Aorta (tissue), 5 donors: ENCODE data around the gene TSHZ2. TPM values are rescaled to one million over a fixed set of nuclear protein-coding genes. Genes with fewer than 3 reads are reported as not detected.

Source experiments
- ATAC-seq: fragments of 200-7000 bp; cut with Tn5 transposase; one replicate; pipeline ENCODE4 v1.9.1; 2022; ENCODE audit warnings: moderate library complexity; ENCODE audit not compliant: low FRiP score
- DNase-seq, 2 donors: peaks; one replicate each; pipeline ENCODE4 v3.0.0-alpha.2; 2020
- H3K27ac ChIP-seq, 2 donors: one replicate each; pipeline ENCODE4 v1.5.1; 2013; ENCODE audit warnings: low read length in 2 of 2, mild to moderate bottlenecking in 2 of 2, moderate library complexity in 2 of 2, control low read depth in 1 of 2, inconsistent platforms in 1 of 2, low read depth in 1 of 2
- H3K27me3 ChIP-seq, 2 donors: one replicate each; pipeline ENCODE4 v1.6.1; 2013; ENCODE audit warnings: control low read depth in 1 of 2, low read length in 1 of 2, mild to moderate bottlenecking in 1 of 2, moderate library complexity in 1 of 2; ENCODE audit not compliant: insufficient read depth in 2 of 2, control insufficient read depth in 1 of 2
- H3K36me3 ChIP-seq, 2 donors: one replicate each; pipeline ENCODE4 v1.6.1; 2013; ENCODE audit warnings: control low read depth in 1 of 2, low read length in 1 of 2, mild to moderate bottlenecking in 1 of 2; ENCODE audit not compliant: insufficient read depth in 2 of 2, control insufficient read depth in 1 of 2
- H3K4me1 ChIP-seq, 2 donors: one replicate each; pipeline ENCODE4 v1.6.1; 2013; ENCODE audit warnings: low read length in 2 of 2, control low read depth in 1 of 2, mild to moderate bottlenecking in 1 of 2, moderate library complexity in 1 of 2; ENCODE audit not compliant: insufficient read depth in 2 of 2, control insufficient read depth in 1 of 2
- H3K4me3 ChIP-seq, 2 donors: one replicate each; pipeline ENCODE4 v1.5.1; 2013; ENCODE audit warnings: low read length in 2 of 2, control low read depth in 1 of 2, mild to moderate bottlenecking in 1 of 2
- H3K9me3 ChIP-seq: one replicate; pipeline ENCODE4 v1.6.1; 2013; ENCODE audit warnings: mild to moderate bottlenecking, low read length; ENCODE audit not compliant: control insufficient read depth
- WGBS, 2 donors: extraction: QIAGEN DNeasy Blood & Tissue Kit; methylation state at CpG; one replicate each; pipeline ENCODE4 v1.1.7; 2013; 5-methylcytosine and 5-hydroxymethylcytosine counted together
- intact Hi-C, 2 donors: fragments of 100-400 bp; cut with DNase I; formaldehyde crosslinking; loops; one replicate each; pipeline versions ENCODE4 v1.14.2 to v1.15.0; 2022
- polyA plus RNA-seq, 2 donors: library from polyadenylated mRNA; stranded (reverse); fragments of 200-250 nt; gene quantifications; one replicate each; pipeline ENCODE4 v1.2.3, GENCODE V29; 2013
- total RNA-seq, 2 donors: library from RNA; stranded (reverse); fragmentation: NEBNext Ultra II Directional; extraction: Animal tissue kit (Norgen Biotek cat#: 25700); gene quantifications; one replicate each; pipeline ENCODE4 v1.2.1, GENCODE V29; 2021
- donor health status: healthy with polysubstance abuse.
- donor health status: Bipolar disorder and iron deficiency.
- donor health status: DM: no; HTN: no; CAD: no.
- donor health status: DM: no; HTN: no; CAD: no.
- donor health status: DM: yes; HTN: yes; CAD: no.

Gene TSHZ2
- total and polyA plus RNA-seq, 4 donors: 0.08 to 95.4 (median 13.3) TPM

DNA sequence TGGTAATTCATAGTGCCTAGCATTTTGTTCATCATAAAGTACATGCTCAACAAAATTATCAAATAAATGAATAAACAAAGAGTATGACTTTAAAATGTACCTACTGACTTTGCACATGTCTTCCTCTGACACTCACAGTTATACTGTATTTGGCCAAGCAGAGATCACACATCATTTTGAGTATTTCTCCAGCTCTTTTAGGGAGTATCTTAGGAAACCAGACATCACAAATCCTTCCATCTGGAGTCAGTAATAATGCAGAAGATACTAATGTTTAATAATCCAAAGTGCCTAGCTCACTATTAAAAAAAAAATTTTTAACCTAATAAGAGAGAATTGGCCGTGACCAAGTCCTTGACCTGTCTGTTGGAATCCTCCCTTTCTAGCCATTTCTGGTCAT lies 466.9 kb downstream of the TSHZ2 start:
- intact Hi-C loops: no loop called here
- 79 to 86% methylated on average over 1 of the region's 1 CpG for WGBS, 2 donors
- Histone ChIP-seq H3K27ac (no peak overlapping the region), H3K4me1 (no peaks in the 10 kb centered on the region), H3K27me3 (no peaks in the 10 kb centered on the region), H3K36me3 (no peaks in the 10 kb centered on the region), H3K9me3 (no peaks in the 10 kb centered on the region), H3K4me3 (no peak overlapping the region)
- DNase-seq (no peak), ATAC-seq (no peak)

DNA sequence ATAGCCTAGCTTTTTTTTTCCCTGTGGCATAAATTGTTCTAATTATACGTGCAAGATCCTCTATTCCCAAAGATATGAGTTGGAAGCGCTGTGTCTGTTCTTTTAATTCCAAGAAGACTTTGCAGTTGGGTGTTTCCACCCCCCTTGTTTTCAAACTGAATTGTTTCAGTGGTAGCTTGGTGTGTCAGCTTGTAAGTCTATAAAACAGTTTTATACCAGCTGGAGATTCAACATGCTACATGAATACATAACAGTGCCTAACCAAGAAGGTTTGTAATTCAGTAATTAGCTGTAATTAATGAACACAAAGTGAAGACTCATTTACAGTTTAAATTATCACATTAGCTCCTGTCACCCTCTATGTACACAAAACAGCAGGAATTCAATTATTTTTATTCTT lies 467.5 kb downstream of the TSHZ2 start:
- ATAC-seq (no peak), DNase-seq (no peak)
- no peak overlapping the region for H3K4me3 ChIP-seq
- H3K27ac ChIP-seq: no peak overlapping the region
- no peaks in the 10 kb centered on the region for H3K36me3 ChIP-seq
- WGBS, 2 donors: 61 to 75% methylated on average over 2 of the region's 2 CpGs
- intact Hi-C loops: no loop called here
- no peaks in the 10 kb centered on the region for H3K27me3 ChIP-seq
- no peaks in the 10 kb centered on the region for H3K9me3 ChIP-seq
- no peaks in the 10 kb centered on the region for H3K4me1 ChIP-seq

DNA sequence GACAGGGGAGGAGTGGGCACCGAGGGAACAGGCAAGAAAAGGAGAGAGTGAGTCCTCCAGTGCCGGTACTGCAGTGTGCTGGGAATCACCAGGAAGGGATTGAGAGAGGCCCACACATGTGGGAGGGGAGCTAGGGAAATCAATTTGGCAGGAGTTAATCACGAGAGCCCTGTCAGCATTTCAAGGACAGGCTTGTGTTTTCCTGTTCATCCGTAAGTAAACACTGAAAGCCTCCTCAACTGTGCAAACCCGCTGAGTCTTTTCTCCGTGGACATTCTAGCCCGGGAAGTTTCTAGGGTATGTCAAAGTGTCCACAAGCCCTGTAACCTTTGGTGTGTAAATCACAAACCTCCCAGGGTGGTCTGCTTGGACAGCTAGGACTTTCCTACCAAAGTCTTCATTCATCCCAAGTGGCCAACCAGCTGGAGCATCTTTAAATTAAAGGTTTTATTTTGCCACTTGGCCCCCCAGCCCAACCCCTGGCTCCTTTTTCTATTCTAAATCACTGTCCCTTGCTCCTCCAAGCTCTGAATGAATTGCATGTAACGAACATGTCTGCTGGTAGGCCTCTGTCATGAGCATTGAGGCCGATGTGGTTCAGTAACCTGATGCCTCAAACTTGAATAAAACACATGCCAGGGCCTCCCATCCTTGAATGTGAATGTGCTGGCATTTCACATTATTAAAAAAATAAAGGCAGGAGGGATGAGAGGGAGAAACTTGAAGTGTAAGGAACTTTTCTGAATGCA lies 472.4 kb downstream of the TSHZ2 start:
- Histone ChIP-seq H3K9me3 (peaks cover 4% of the 10 kb centered on the region), H3K4me1 (no peaks in the 10 kb centered on the region), H3K27me3 (peaks cover 0 to 3% of the 10 kb centered on the region in 2 donors), H3K27ac (no peak overlapping the region), H3K36me3 (no peaks in the 10 kb centered on the region), H3K4me3 (no peak overlapping the region)
- WGBS, 2 donors: 66 to 73% methylated on average over 9 of the region's 9 CpGs
- ATAC-seq: peak; percentile 44
- intact Hi-C loops: no loop called here
- no peak for DNase-seq

DNA sequence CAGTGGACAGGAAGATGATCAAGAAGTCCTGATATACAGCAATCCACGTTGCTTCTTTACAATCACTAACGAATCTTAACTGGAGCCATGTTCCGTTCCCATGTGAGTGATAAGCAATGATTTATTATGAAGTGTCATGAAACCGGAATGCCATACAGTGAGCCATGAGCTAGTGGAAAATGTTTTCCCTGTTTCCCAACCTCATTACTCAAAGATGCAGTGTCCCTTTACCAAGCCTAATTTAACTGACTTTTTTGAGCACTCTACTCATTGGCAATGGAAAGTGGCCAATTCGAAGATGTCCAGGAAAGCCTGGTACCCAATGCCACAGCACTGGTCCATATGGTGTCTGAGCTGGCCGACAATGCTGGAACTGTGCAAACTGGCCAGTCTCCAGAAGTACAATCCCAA lies 473.2 kb downstream of the TSHZ2 start:
- Histone ChIP-seq H3K4me3 (no peak overlapping the region), H3K27ac (no peak overlapping the region), H3K27me3 (peaks cover 0 to 3% of the 10 kb centered on the region in 2 donors), H3K36me3 (no peaks in the 10 kb centered on the region), H3K9me3 (peaks cover 4% of the 10 kb centered on the region), H3K4me1 (no peaks in the 10 kb centered on the region)
- intact Hi-C loops: no loop called here
- ATAC-seq: peak; percentile 73
- WGBS, 2 donors: 11 to 13% methylated on average over 6 of the region's 6 CpGs
- no peak for DNase-seq

DNA sequence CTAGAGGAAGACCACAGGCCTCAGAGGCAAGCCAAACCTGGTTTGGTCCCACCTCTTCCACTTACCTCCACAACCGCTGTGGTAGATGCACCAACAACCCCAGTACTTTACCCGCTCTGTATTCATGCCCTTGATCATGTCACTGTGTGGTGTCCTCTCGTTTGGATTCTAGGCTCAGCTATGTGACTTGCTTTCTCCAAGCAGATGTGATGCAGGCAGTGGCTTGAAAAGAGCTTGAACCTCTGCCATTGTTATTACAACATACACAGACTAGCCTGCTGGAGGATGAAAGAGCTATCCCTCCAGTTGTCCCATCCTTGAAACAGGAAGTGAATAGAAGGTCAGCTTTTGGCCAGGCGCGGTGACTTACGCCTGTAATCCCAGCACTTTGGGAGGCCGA lies 473.8 kb downstream of the TSHZ2 start:
- DNase-seq: no peak
- ATAC-seq: peak; percentile 73
- no peak overlapping the region for H3K4me3 ChIP-seq
- H3K27ac ChIP-seq: no peak overlapping the region
- WGBS, 2 donors: 90 to 91% methylated on average over 7 of the region's 7 CpGs
- peaks cover 0 to 3% of the 10 kb centered on the region in 2 donors for H3K27me3 ChIP-seq
- H3K36me3 ChIP-seq: no peaks in the 10 kb centered on the region
- H3K4me1 ChIP-seq: no peaks in the 10 kb centered on the region
- peaks cover 4% of the 10 kb centered on the region for H3K9me3 ChIP-seq
- intact Hi-C loops: no loop called here

DNA sequence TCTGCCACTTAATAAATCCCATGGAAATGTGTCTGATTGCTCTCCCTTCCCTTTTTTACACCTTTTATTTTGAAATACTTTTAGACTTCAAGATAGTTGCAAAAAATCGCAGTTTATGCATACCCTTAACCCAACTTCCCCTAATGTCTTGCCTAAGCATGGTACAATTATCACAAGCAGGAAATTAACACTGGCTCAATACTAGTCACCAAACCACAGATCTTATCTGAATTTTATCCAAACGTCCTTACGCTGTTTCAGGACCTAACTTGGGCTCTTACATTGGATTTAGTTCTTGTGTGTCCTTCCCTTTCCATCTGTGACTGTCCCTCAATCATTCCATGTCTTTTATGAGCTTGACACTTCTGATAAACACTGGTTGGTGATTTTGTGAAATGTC lies 475.2 kb downstream of the TSHZ2 start:
- peaks cover 0 to 3% of the 10 kb centered on the region in 2 donors for H3K27me3 ChIP-seq
- H3K27ac ChIP-seq: no peak overlapping the region
- H3K9me3 ChIP-seq: peaks cover 4% of the 10 kb centered on the region
- no peak overlapping the region for H3K4me3 ChIP-seq
- intact Hi-C loops: no loop called here
- no peaks in the 10 kb centered on the region for H3K36me3 ChIP-seq
- 74 to 75% methylated on average over 3 of the region's 3 CpGs for WGBS, 2 donors
- H3K4me1 ChIP-seq: no peaks in the 10 kb centered on the region
- ATAC-seq: no peak
- DNase-seq: no peak

DNA sequence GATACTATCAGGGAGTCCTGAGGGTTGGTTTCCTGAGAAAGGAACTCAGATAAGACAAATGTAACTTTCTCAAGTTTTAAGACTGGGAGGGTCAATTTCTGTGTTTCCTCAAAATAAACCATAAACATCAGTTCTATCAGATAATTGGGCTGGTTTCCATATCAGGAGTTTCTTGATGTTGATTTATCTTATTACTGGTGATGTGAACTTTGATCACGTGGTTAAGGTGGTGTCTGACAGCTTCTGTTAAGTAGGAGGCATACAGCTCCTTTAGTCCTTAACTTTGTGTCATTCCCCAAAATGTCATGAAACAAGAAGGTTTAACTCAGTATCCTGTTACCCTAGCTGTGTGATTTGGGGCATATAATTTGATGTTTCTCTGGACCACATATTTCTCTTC lies 476.3 kb downstream of the TSHZ2 start:
- H3K36me3 ChIP-seq: no peaks in the 10 kb centered on the region
- 76 to 78% methylated on average over 1 of the region's 1 CpG for WGBS, 2 donors
- peaks cover 4% of the 10 kb centered on the region for H3K9me3 ChIP-seq
- H3K4me3 ChIP-seq: no peak overlapping the region
- ATAC-seq: no peak
- no peaks in the 10 kb centered on the region for H3K4me1 ChIP-seq
- intact Hi-C loops: no loop called here
- no peak for DNase-seq
- peaks cover 0 to 3% of the 10 kb centered on the region in 2 donors for H3K27me3 ChIP-seq
- no peak overlapping the region for H3K27ac ChIP-seq

DNA sequence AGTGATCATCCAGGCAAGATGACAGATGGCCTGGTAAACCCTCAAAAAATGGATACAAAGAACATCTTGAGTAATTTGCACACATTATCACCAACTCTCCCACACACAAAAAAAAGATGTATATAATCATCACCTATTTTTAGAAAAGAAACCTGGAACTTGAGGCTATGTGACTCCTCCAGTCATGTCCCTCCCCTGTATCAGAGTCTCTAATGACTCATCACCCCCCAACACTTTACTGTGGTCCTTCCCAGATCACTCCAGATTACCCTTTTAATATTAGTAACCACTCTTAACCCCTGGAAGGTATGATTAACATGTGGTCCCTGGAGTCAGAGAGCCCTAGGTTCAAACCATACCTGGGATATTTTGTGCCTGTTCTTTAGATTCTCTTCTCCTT lies 476.7 kb downstream of the TSHZ2 start:
- intact Hi-C loops: no loop called here
- peaks cover 0 to 3% of the 10 kb centered on the region in 2 donors for H3K27me3 ChIP-seq
- no peaks in the 10 kb centered on the region for H3K36me3 ChIP-seq
- no peaks in the 10 kb centered on the region for H3K4me1 ChIP-seq
- H3K4me3 ChIP-seq: no peak overlapping the region
- H3K9me3 ChIP-seq: peaks cover 4% of the 10 kb centered on the region
- DNase-seq: no peak
- H3K27ac ChIP-seq: no peak overlapping the region
- no peak for ATAC-seq

DNA sequence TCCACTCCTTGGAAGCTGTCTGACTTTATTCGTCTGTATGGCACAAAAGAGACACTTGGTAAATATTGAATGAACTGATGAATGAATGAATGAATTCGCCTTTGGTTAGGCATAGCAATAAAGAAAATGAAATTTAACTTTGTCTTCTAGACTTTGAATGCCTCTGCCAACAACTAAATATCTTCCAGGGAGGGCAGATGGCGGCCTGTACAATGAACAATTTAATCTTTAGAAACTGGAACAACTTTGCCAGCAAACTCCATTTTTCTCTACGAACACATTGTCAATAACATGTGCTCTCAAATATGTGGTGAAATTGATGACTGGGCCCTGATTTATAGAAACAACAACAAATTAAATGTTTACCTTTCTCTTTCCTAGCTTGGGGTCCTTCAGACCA lies 480.9 kb downstream of the TSHZ2 start:
- intact Hi-C loops: no loop called here
- 58 to 71% methylated on average over 4 of the region's 4 CpGs for WGBS, 2 donors
- H3K4me3 ChIP-seq: no peak overlapping the region
- peaks cover 5% of the 10 kb centered on the region for H3K9me3 ChIP-seq
- H3K27me3 ChIP-seq: no peaks in the 10 kb centered on the region
- H3K36me3 ChIP-seq: no peaks in the 10 kb centered on the region
- H3K4me1 ChIP-seq: no peaks in the 10 kb centered on the region
- no peak overlapping the region for H3K27ac ChIP-seq
- ATAC-seq: no peak
- no peak for DNase-seq
